Hepatocyte (in vitro differentiated cells): ENCODE data around the gene FAM180A. TPM values are rescaled to one million over a fixed set of nuclear protein-coding genes. Genes with fewer than 3 reads are reported as not detected.

Source experiments
- DNase-seq: peaks from one replicate; pipeline ENCODE4 v3.0.0-alpha.2; 2016; ENCODE audit warnings: low spot score
- H2AFZ ChIP-seq: fragments of 200-600 bp; sonication (generic); 2 replicates; pipeline ENCODE4 v1.6.0; 2016; ENCODE audit warnings: antibody characterized with exemption, mild to moderate bottlenecking
- H3K27ac ChIP-seq: fragments of 200-600 bp; sonication (generic); 2 replicates; pipeline ENCODE4 v1.5.1; 2016; ENCODE audit warnings: mild to moderate bottlenecking
- H3K27me3 ChIP-seq: fragments of 200-600 bp; sonication (generic); 2 replicates; pipeline ENCODE4 v1.6.1; 2016
- H3K36me3 ChIP-seq: fragments of 200-600 bp; sonication (generic); replicated peaks from 2 replicates; pipeline ENCODE4 v1.5.1; 2016; ENCODE audit warnings: low read depth; ENCODE audit not compliant: insufficient read depth
- H3K4me1 ChIP-seq: fragments of 200-600 bp; sonication (generic); 2 replicates; pipeline ENCODE4 v1.5.1; 2016; ENCODE audit warnings: mild to moderate bottlenecking, moderate library complexity; ENCODE audit not compliant: insufficient read depth
- H3K4me2 ChIP-seq: fragments of 200-600 bp; sonication (generic); 2 replicates; pipeline ENCODE4 v1.6.0; 2016
- H3K4me3 ChIP-seq: fragments of 200-600 bp; sonication (generic); 2 replicates; pipeline ENCODE4 v1.5.1; 2016; ENCODE audit warnings: mild to moderate bottlenecking
- H3K79me2 ChIP-seq: fragments of 200-600 bp; sonication (generic); 2 replicates; pipeline ENCODE4 v1.6.0; 2017; ENCODE audit warnings: mild to moderate bottlenecking
- H3K9me2 ChIP-seq: fragments of 200-600 bp; sonication (generic); replicated peaks from 2 replicates; pipeline ENCODE4 v1.6.0; 2017; ENCODE audit warnings: mild to moderate bottlenecking; ENCODE audit not compliant: insufficient read depth
- H3K9me3 ChIP-seq: fragments of 200-600 bp; sonication (generic); 2 replicates; pipeline ENCODE4 v1.5.1; 2016; ENCODE audit warnings: low read depth, mild to moderate bottlenecking
- H4K20me1 ChIP-seq: fragments of 200-600 bp; sonication (generic); 2 replicates; pipeline ENCODE4 v1.6.0; 2016; ENCODE audit warnings: mild to moderate bottlenecking; ENCODE audit not compliant: insufficient read depth, poor library complexity, severe bottlenecking
- CTCF ChIP-seq: fragments of 200-600 bp; sonication (generic); IDR thresholded peaks from 2 replicates; pipeline ENCODE4 v1.5.1; 2016; ENCODE audit warnings: antibody characterized with exemption, mild to moderate bottlenecking; ENCODE audit not compliant: poor library complexity
- EZH2 ChIP-seq: fragments of 200-600 bp; sonication (generic); IDR thresholded peaks from 2 replicates; pipeline ENCODE4 v1.6.1; 2016; ENCODE audit warnings: antibody characterized with exemption, mild to moderate bottlenecking, borderline replicate concordance
- EZH2phosphoT487 ChIP-seq: fragments of 200-600 bp; sonication (generic); IDR thresholded peaks from one replicate; pipeline ENCODE4 v1.6.1; 2018; ENCODE audit warnings: antibody characterized with exemption, mild to moderate bottlenecking, low read depth, moderate library complexity; ENCODE audit not compliant: unreplicated experiment, severe bottlenecking
- WGBS: methylation state at CpG from one replicate; pipeline ENCODE4 v1.1.6; 2016; ENCODE audit warnings: low lambda C conversion rate; ENCODE audit errors: missing lambda C conversion rate; 5-methylcytosine and 5-hydroxymethylcytosine counted together
- polyA plus RNA-seq: library from polyadenylated mRNA; unstranded; fragments of >200 nt; fragmentation: Nextera tagmentation; extraction: Ambion mirVana; gene quantifications from 2 replicates; pipeline ENCODE4 v1.2.1, GENCODE V29; 2016
- total RNA-seq: library from RNA; depleted of rRNA; stranded (reverse); fragments of >200 nt; gene quantifications from 2 replicates; pipeline ENCODE4 v1.2.3, GENCODE V29; 2014

Gene FAM180A
- total and polyA plus RNA-seq, 2 experiments from 2014 or later = not detected

- H3K4me1 ChIP-seq = peaks cover 23% of the 10 kb centered on the region
- WGBS = 72% methylated on average over 4 of the region's 4 CpGs
- H3K9me3 ChIP-seq = no peaks in the 10 kb centered on the region
- no peaks in the 10 kb centered on the region for H3K36me3 ChIP-seq
- H3K4me2 ChIP-seq = no peak overlapping the region
- no peaks in the 10 kb centered on the region for H3K79me2 ChIP-seq
- no peaks in the 10 kb centered on the region for H3K27me3 ChIP-seq
- peak overlapping the region; percentile 83 for H3K27ac ChIP-seq
- no peaks in the 10 kb centered on the region for H4K20me1 ChIP-seq
- DNase-seq = peak; percentile 46
- no peaks in the 10 kb centered on the region for H3K9me2 ChIP-seq
- no peak overlapping the region for H2AFZ ChIP-seq
- no peak overlapping the region for H3K4me3 ChIP-seq
- TF ChIP-seq EZH2phosphoT487 (no peak), CTCF (no peak), EZH2 (no peak)
Observed at GRCh38 chr7:135771961-135772638, 23.5 kb upstream of the FAM180A start.

GRCh38 chr7:135771051-135771450 is 22.4 kb upstream of the FAM180A start:
- no peaks in the 10 kb centered on the region for H3K9me3 ChIP-seq
- no peak overlapping the region for H3K4me2 ChIP-seq
- H3K4me3 ChIP-seq = no peak overlapping the region
- no peak overlapping the region for H3K27ac ChIP-seq
- WGBS = 97% methylated on average over 1 of the region's 1 CpG
- H3K9me2 ChIP-seq = no peaks in the 10 kb centered on the region
- no peaks in the 10 kb centered on the region for H3K79me2 ChIP-seq
- no peaks in the 10 kb centered on the region for H4K20me1 ChIP-seq
- H3K4me1 ChIP-seq = peaks cover 23% of the 10 kb centered on the region
- H3K36me3 ChIP-seq = no peaks in the 10 kb centered on the region
- no peak for DNase-seq
- no peak overlapping the region for H2AFZ ChIP-seq
- H3K27me3 ChIP-seq = no peaks in the 10 kb centered on the region
- TF ChIP-seq CTCF (no peak), EZH2phosphoT487 (no peak), EZH2 (no peak)

GRCh38 chr7:135770139-135770710 is 21.6 kb upstream of the FAM180A start:
- Histone ChIP-seq H3K27ac (no peak overlapping the region), H3K9me3 (no peaks in the 10 kb centered on the region), H3K36me3 (no peaks in the 10 kb centered on the region), H2AFZ (no peak overlapping the region), H3K4me1 (peaks cover 23% of the 10 kb centered on the region), H3K79me2 (no peaks in the 10 kb centered on the region), H3K27me3 (no peaks in the 10 kb centered on the region), H3K4me3 (no peak overlapping the region), H4K20me1 (no peaks in the 10 kb centered on the region), H3K4me2 (no peak overlapping the region), H3K9me2 (no peaks in the 10 kb centered on the region)
- no peak for TF ChIP-seq EZH2
- no peak for TF ChIP-seq CTCF
- no peak for TF ChIP-seq EZH2phosphoT487
- no peak for DNase-seq
- WGBS = 96% methylated on average over 6 of the region's 6 CpGs
